GM12878 (cell line): ENCODE data around the gene SSBP3. TPM values are rescaled to one million over a fixed set of nuclear protein-coding genes. Genes with fewer than 3 reads are reported as not detected.

ENCODE experiments used
- ATAC-seq: fragments of 200-7000 bp; cut with Tn5 transposase; 3 replicates; pipeline ENCODE4 v1.9.1; 2020; ENCODE audit warnings: mild to moderate bottlenecking, moderate library complexity
- BruUV-seq: library from RNA; stranded (reverse); fragments of 400-500 nt; replicated peaks from 2 replicates; lab custom pipeline; 2021; lab: Mats Ljungman, UMichigan
- CTCF ChIA-PET: fragments of 300-600 bp; sonication (Branson Sonifier 250); formaldehyde crosslinking; extraction: SDS; loops from one replicate; lab custom pipeline; 2021; ENCODE audit warnings: inconsistent platforms; lab: Yijun Ruan, JAX
- POLR2A ChIA-PET: fragments of 350-600 bp; formaldehyde crosslinking; extraction: SDS; loops from one replicate; lab custom pipeline; 2021; ENCODE audit warnings: inconsistent platforms; lab: Charles Lee
- RAD21 ChIA-PET: fragments of 300-600 bp; sonication (Branson Sonifier 250); formaldehyde crosslinking; loops from one replicate; lab custom pipeline; 2023; ENCODE audit warnings: antibody characterized with exemption; ENCODE audit not compliant: unreplicated experiment; lab: Charles Lee
- SMC1A ChIA-PET: fragments of 300-600 bp; sonication (Branson Sonifier 250); formaldehyde crosslinking; loops from one replicate; lab custom pipeline; 2023; ENCODE audit not compliant: unreplicated experiment, uncharacterized antibody; lab: Charles Lee
- DNase-seq: peaks from one replicate; pipeline ENCODE4 v3.0.0-alpha.2; 2011; ENCODE audit warnings: low read depth, low spot score
- FAIRE-seq: peaks from 3 replicates; lab custom pipeline; 2011; peaks lifted over from hg19 to GRCh38; lab: Jason Lieb, UNC
- H2AFZ ChIP-seq: 2 replicates; pipeline ENCODE4 v1.6.0; 2011; ENCODE audit warnings: low read depth, low read length, control low read depth; ENCODE audit not compliant: control insufficient read depth
- H3K27ac ChIP-seq: 2 replicates; pipeline ENCODE4 v1.5.1; 2011; ENCODE audit warnings: control low read depth; ENCODE audit not compliant: control insufficient read depth, insufficient read depth
- H3K27me3 ChIP-seq, 2 experiments: replicated peaks in 1 of 2; 2 replicates each; pipeline versions ENCODE4 v1.6.0 to v1.6.1; 2011; ENCODE audit warnings: low read length in 1 of 2; ENCODE audit not compliant: control insufficient read depth in 2 of 2, insufficient read depth in 2 of 2
- H3K36me3 ChIP-seq, 2 experiments: 2 replicates each; pipeline ENCODE4 v1.5.1; 2011; ENCODE audit warnings: low read length in 1 of 2; ENCODE audit not compliant: control insufficient read depth in 2 of 2, insufficient read depth in 2 of 2
- H3K4me1 ChIP-seq: 2 replicates; pipeline ENCODE4 v1.6.1; 2011; ENCODE audit warnings: mild to moderate bottlenecking, low read length, moderate library complexity, mixed read lengths; ENCODE audit not compliant: control insufficient read depth, insufficient read depth
- H3K4me2 ChIP-seq: 2 replicates; pipeline ENCODE4 v1.6.0; 2011; ENCODE audit warnings: control low read depth; ENCODE audit not compliant: control insufficient read depth, insufficient read depth
- H3K4me3 ChIP-seq: fragments of 200-600 bp; sonication (generic); 2 replicates; pipeline ENCODE4 v1.5.1; 2016
- H3K79me2 ChIP-seq: 2 replicates; pipeline ENCODE4 v1.6.0; 2011; ENCODE audit warnings: low read length; ENCODE audit not compliant: control insufficient read depth, insufficient read depth
- H3K9ac ChIP-seq: 2 replicates; pipeline ENCODE4 v1.8.0; 2011; ENCODE audit warnings: low read length, control low read depth, mixed read lengths; ENCODE audit not compliant: control insufficient read depth, insufficient read depth
- H3K9me3 ChIP-seq: replicated peaks from 3 replicates; pipeline ENCODE4 v1.5.1; 2011; ENCODE audit warnings: mild to moderate bottlenecking, low read length; ENCODE audit not compliant: control insufficient read depth, insufficient read depth
- H4K20me1 ChIP-seq: 2 replicates; pipeline ENCODE4 v1.6.0; 2011; ENCODE audit not compliant: control insufficient read depth, insufficient read depth
- ATF3 ChIP-seq: IDR thresholded peaks from 2 replicates; pipeline ENCODE4 v1.6.1; 2011; ENCODE audit warnings: low read depth, mild to moderate bottlenecking, low read length, moderate library complexity, borderline replicate concordance; ENCODE audit errors: extremely low read depth
- E4F1 ChIP-seq: fragments of 450-650 bp; IDR thresholded peaks from 2 replicates; pipeline ENCODE4 v1.6.1; 2018; ENCODE audit warnings: borderline replicate concordance, mild to moderate bottlenecking; ENCODE audit not compliant: partially characterized antibody
- EP300 ChIP-seq, 2 experiments: fragments of 150-350 bp in 1 of 2; IDR thresholded peaks; 2 replicates each; pipeline ENCODE4 v1.6.1; 2011 to 2012; ENCODE audit warnings: low read depth in 2 of 2, low read length in 2 of 2, borderline replicate concordance in 1 of 2, improper control_type of control experiment in 1 of 2, inconsistent platforms in 1 of 2; ENCODE audit not compliant: control insufficient read depth in 1 of 2
- HDGF ChIP-seq: fragments of 450-650 bp; IDR thresholded peaks from 2 replicates; pipeline ENCODE4 v1.6.1; 2016; ENCODE audit warnings: antibody characterized with exemption
- IRF5 ChIP-seq: fragments of 450-650 bp; IDR thresholded peaks from 2 replicates; pipeline ENCODE4 v1.6.1; 2017; ENCODE audit warnings: borderline replicate concordance
- MXI1 ChIP-seq: fragments of 150-350 bp; IDR thresholded peaks from 2 replicates; pipeline ENCODE4 v1.6.1; 2011; ENCODE audit warnings: low read depth, mild to moderate bottlenecking, inconsistent platforms, low read length, improper control_type of control experiment
- PAX8 ChIP-seq: fragments of 450-650 bp; IDR thresholded peaks from 2 replicates; pipeline ENCODE4 v1.6.1; 2017; ENCODE audit warnings: mild to moderate bottlenecking, moderate library complexity
- PBX3 ChIP-seq: IDR thresholded peaks from 2 replicates; pipeline ENCODE4 v1.6.1; 2011; ENCODE audit warnings: mild to moderate bottlenecking, low read depth, low read length, moderate library complexity; ENCODE audit not compliant: insufficient replicate concordance
- TCF7 ChIP-seq: IDR thresholded peaks from 2 replicates; pipeline ENCODE4 v1.6.1; 2014; ENCODE audit warnings: antibody characterized with exemption, borderline replicate concordance
- USF1 ChIP-seq: IDR thresholded peaks from 2 replicates; pipeline ENCODE4 v1.6.1; 2011; ENCODE audit warnings: borderline replicate concordance, low read depth, mild to moderate bottlenecking, moderate library complexity, mixed read lengths, low read length; ENCODE audit not compliant: insufficient read depth; ENCODE audit errors: extremely low read length
- WRNIP1 ChIP-seq: IDR thresholded peaks from 2 replicates; pipeline ENCODE4 v1.6.1; 2011; ENCODE audit warnings: low read depth, low read length, improper control_type of control experiment, borderline replicate concordance
- ZZZ3 ChIP-seq: IDR thresholded peaks from 2 replicates; pipeline ENCODE4 v1.6.1; 2011; ENCODE audit warnings: low read depth; ENCODE audit not compliant: control insufficient read depth, insufficient read length
- WGBS: methylation state at CpG from one replicate; pipeline ENCODE4 v1.1.6; 2016; ENCODE audit warnings: low lambda C conversion rate; ENCODE audit not compliant: insufficient replicate concordance, insufficient coverage; ENCODE audit errors: missing lambda C conversion rate; 5-methylcytosine and 5-hydroxymethylcytosine counted together
- in situ Hi-C: fragments of 300-500 bp; cut with MboI; formaldehyde crosslinking; loops from 9 replicates; pipeline ENCODE4 v1.14.3; 2018; ENCODE audit warnings: mixed read lengths
- intact Hi-C: fragments of 100-400 bp; cut with micrococcal nuclease; formaldehyde crosslinking; loops from one replicate; pipeline ENCODE4 v1.14.2; 2022; ENCODE audit not compliant: unreplicated experiment
- polyA plus RNA-seq, 11 experiments: library from polyadenylated mRNA; depleted of rRNA in 4 of 11; unstranded in 6 of 11; stranded (reverse) in 5 of 11; fragments of >200 nt; fragmentation: Nextera tagmentation in 4 of 11; fragmentation: Illumina TruSeq in 1 of 11; extraction: Ambion mirVana in 4 of 11; extraction: Trizol in 1 of 11; gene quantifications; 1 replicate in 1 of 11; 2 replicates in 10 of 11; pipeline versions ENCODE4 v1.2.1 to v1.2.3, GENCODE V29; 2011 to 2016; ENCODE audit warnings: inconsistent platforms in 2 of 11, missing spikeins in 2 of 11, low read depth in 1 of 11
- total RNA-seq, 4 experiments: library from RNA; depleted of rRNA in 3 of 4; stranded (reverse); fragments of >200 nt in 3 of 4; fragmentation: Illumina TruSeq in 1 of 4; extraction: Trizol in 1 of 4; gene quantifications; 2 replicates each; pipeline versions ENCODE4 v1.2.1 to v1.2.3, GENCODE V29; 2013 to 2021

SSBP3 gene
- total and polyA plus RNA-seq, 10 of the 15 experiments (the other 5 are each of a cell fraction or from before 2014, with no cell fraction given): 4.1 to 51.7 (median 17.1) TPM

GRCh38 chr1:54271341-54271740, 134.9 kb downstream of the SSBP3 start:
- no peak overlapping the region for H3K4me3 ChIP-seq
- TF ChIP-seq TCF7 (no peak), PBX3 (no peak), HDGF (no peak), E4F1 (no peak), IRF5 (no peak), USF1 (no peak), EP300 (IDR thresholded peaks at IDR 0.05; ENCODE audit: borderline replicate concordance in 1 of 2, control insufficient read depth in 1 of 2, low read depth in 2 of 2, low read length in 2 of 2) (no peak), ATF3 (no peak), PAX8 (no peak), MXI1 (no peak), WRNIP1 (no peak), ZZZ3 (no peak)
- TF ChIP-seq, all 136 proteins: peak for 0
- H3K79me2 ChIP-seq: no peaks in the 10 kb centered on the region
- H4K20me1 ChIP-seq: no peaks in the 10 kb centered on the region; the same call in 1 of the 2 replicates
- H2AFZ ChIP-seq: no peak overlapping the region
- no TSS peak for BruUV-seq
- RAD21 ChIA-PET: interaction anchor here (2.6 kb wide), 1 partner anchor 217 kb away, joined by 37 read pairs; no protein-coding TSS in a partner anchor
- H3K36me3 ChIP-seq: peaks cover 0 to 1% of the 10 kb centered on the region in 2 experiments; a peak in 3 of 4 replicates
- no peaks in the 10 kb centered on the region for H3K4me1 ChIP-seq
- SMC1A ChIA-PET: interaction anchor here (2.8 kb wide), 1 partner anchor 218 kb away, joined by 11 read pairs; no protein-coding TSS in a partner anchor
- in situ Hi-C loops (no loop called here), intact Hi-C loops (loop anchor here (5.0 kb wide), 1 partner anchor 136 kb away; the partner anchor contains the start of gene SSBP3)
- no peak overlapping the region for H3K4me2 ChIP-seq
- H3K9ac ChIP-seq: no peak overlapping the region
- no peak overlapping the region for H3K27ac ChIP-seq
- H3K27me3 ChIP-seq: no peaks in the 10 kb centered on the region
- POLR2A ChIA-PET: interaction anchor here (1.7 kb wide), 1 partner anchor 17 kb away, joined by 3 read pairs; no protein-coding TSS in a partner anchor
- CTCF ChIA-PET: no interaction called here
- FAIRE-seq: no peak
- no peak for DNase-seq
- WGBS: 89% methylated on average over 10 of the region's 10 CpGs
- H3K9me3 ChIP-seq: no peaks in the 10 kb centered on the region
- ATAC-seq: no peak
